Skeletal muscle satellite cell (primary cell): Measurements from ENCODE around the gene SNX6.

Experiments
- H3K27me3 ChIP-seq: 2 replicates; pipeline ENCODE4 v1.7.0; 2013; ENCODE audit warnings: low read length; ENCODE audit not compliant: control insufficient read depth, insufficient read depth
- H3K36me3 ChIP-seq: 2 replicates; pipeline ENCODE4 v1.7.0; 2013; ENCODE audit warnings: mild to moderate bottlenecking, control low read depth, low read length; ENCODE audit not compliant: insufficient read depth
- H3K4me1 ChIP-seq: 2 replicates; pipeline ENCODE4 v1.7.0; 2013; ENCODE audit warnings: low read length; ENCODE audit not compliant: control insufficient read depth, insufficient read depth
- H3K4me2 ChIP-seq: 2 replicates; pipeline ENCODE4 v1.7.0; 2013; ENCODE audit warnings: mild to moderate bottlenecking, low read length
- H3K4me3 ChIP-seq: 2 replicates; pipeline ENCODE4 v1.7.0; 2013; ENCODE audit warnings: low read length
- H3K9ac ChIP-seq: 2 replicates; pipeline ENCODE4 v1.7.0; 2013; ENCODE audit warnings: mild to moderate bottlenecking, low read depth, low read length, moderate library complexity
- H3K9me3 ChIP-seq: replicated peaks from 2 replicates; pipeline ENCODE4 v1.7.0; 2013; ENCODE audit warnings: mild to moderate bottlenecking, control low read depth, low read length

Gene SNX6

GRCh38 chr14:34632411-34632978 is 2.5 kb upstream of the SNX6 start:
- Histone ChIP-seq H3K27me3 (no peaks in the 10 kb centered on the region), H3K9ac (no peak overlapping the region), H3K36me3 (no peaks in the 10 kb centered on the region), H3K9me3 (no peaks in the 10 kb centered on the region), H3K4me2 (no peak overlapping the region), H3K4me1 (peaks cover 5% of the 10 kb centered on the region), H3K4me3 (no peak overlapping the region)

GRCh38 chr14:34629344-34629656 is 648 bp downstream of the SNX6 start:
- H3K4me2 ChIP-seq, result peak overlapping the region; percentile 84
- H3K27me3 ChIP-seq, result no peaks in the 10 kb centered on the region
- peak overlapping the region; percentile 90 for H3K4me3 ChIP-seq
- peak overlapping the region; percentile 99 for H3K9ac ChIP-seq
- peaks cover 5% of the 10 kb centered on the region for H3K4me1 ChIP-seq
- no peaks in the 10 kb centered on the region for H3K9me3 ChIP-seq
- H3K36me3 ChIP-seq, result peaks cover 6% of the 10 kb centered on the region

GRCh38 chr14:34628681-34629135 is 1.2 kb downstream of the SNX6 start:
- Histone ChIP-seq H3K9ac (peak overlapping the region; percentile 99), H3K4me3 (peak overlapping the region; percentile 90), H3K27me3 (no peaks in the 10 kb centered on the region), H3K4me1 (peaks cover 7% of the 10 kb centered on the region), H3K9me3 (no peaks in the 10 kb centered on the region), H3K36me3 (peaks cover 8% of the 10 kb centered on the region), H3K4me2 (peak overlapping the region; percentile 84)

GRCh38 chr14:34623506-34623905 is 6.4 kb downstream of the SNX6 start:
- no peaks in the 10 kb centered on the region for H3K27me3 ChIP-seq
- no peak overlapping the region for H3K4me3 ChIP-seq
- peaks cover 27% of the 10 kb centered on the region for H3K36me3 ChIP-seq
- no peaks in the 10 kb centered on the region for H3K9me3 ChIP-seq
- no peak overlapping the region for H3K4me2 ChIP-seq
- H3K4me1 ChIP-seq, result peaks cover 11% of the 10 kb centered on the region
- H3K9ac ChIP-seq, result no peak overlapping the region

- H3K4me2 ChIP-seq, result no peak overlapping the region
- peaks cover 11% of the 10 kb centered on the region for H3K4me1 ChIP-seq
- H3K36me3 ChIP-seq, result peaks cover 30% of the 10 kb centered on the region
- H3K4me3 ChIP-seq, result no peak overlapping the region
- no peaks in the 10 kb centered on the region for H3K27me3 ChIP-seq
- no peak overlapping the region for H3K9ac ChIP-seq
- no peaks in the 10 kb centered on the region for H3K9me3 ChIP-seq
Observed at GRCh38 chr14:34620839-34621238, 9.1 kb downstream of the SNX6 start.

DNA sequence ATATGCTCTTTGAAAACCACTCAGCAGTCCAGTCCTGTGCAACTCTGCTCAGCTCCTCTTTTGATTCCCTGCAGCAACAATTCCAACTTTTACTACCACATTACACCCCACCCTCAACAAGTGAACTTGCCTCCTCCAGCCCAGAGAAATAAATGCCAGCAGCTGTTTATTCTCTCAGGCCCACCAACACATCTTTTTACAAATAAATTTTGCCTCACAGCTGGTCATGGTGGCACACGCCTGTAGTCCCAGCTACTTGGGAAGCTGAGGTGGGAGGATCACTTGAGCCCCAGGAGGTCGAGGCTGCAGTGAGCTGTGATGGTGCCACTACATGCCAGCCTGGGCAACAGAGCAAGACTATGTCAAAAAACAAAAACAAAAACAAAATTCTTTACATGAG is 9.8 kb downstream of the SNX6 start:
- Histone ChIP-seq H3K9ac (no peak overlapping the region), H3K27me3 (no peaks in the 10 kb centered on the region), H3K4me2 (no peak overlapping the region), H3K9me3 (no peaks in the 10 kb centered on the region), H3K36me3 (peaks cover 28% of the 10 kb centered on the region), H3K4me3 (no peak overlapping the region), H3K4me1 (peaks cover 11% of the 10 kb centered on the region)

GRCh38 chr14:34619471-34619870 is 10.5 kb downstream of the SNX6 start:
- Histone ChIP-seq H3K36me3 (peaks cover 28% of the 10 kb centered on the region), H3K4me2 (no peak overlapping the region), H3K9me3 (no peaks in the 10 kb centered on the region), H3K4me1 (peaks cover 11% of the 10 kb centered on the region), H3K4me3 (no peak overlapping the region), H3K9ac (no peak overlapping the region), H3K27me3 (no peaks in the 10 kb centered on the region)

GRCh38 chr14:34616360-34616759 is 13.6 kb downstream of the SNX6 start:
- H3K9ac ChIP-seq, result no peak overlapping the region
- no peak overlapping the region for H3K4me3 ChIP-seq
- H3K4me1 ChIP-seq, result peaks cover 5% of the 10 kb centered on the region
- no peaks in the 10 kb centered on the region for H3K9me3 ChIP-seq
- no peak overlapping the region for H3K4me2 ChIP-seq
- no peaks in the 10 kb centered on the region for H3K27me3 ChIP-seq
- H3K36me3 ChIP-seq, result peaks cover 28% of the 10 kb centered on the region

DNA sequence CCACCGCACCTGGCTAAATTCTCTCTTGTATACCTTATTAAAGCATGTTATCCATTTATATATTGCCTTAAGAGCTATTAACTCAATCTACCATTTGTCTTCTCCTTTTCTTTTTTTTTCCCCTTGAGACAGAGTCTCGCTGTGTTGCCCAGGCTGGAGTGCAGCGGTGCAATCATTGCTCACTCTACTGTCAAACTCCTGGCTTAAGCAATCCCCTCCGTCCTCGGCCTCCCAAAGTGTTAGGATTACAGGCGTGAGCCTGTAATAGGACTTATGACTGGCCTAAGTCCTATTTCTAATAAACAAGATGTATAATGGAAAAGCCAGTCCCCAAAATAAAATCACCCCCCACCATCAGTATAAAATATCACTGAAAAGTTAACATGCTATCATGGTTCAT is 14.4 kb downstream of the SNX6 start:
- Histone ChIP-seq H3K36me3 (peaks cover 28% of the 10 kb centered on the region), H3K4me1 (no peaks in the 10 kb centered on the region), H3K4me2 (no peak overlapping the region), H3K27me3 (no peaks in the 10 kb centered on the region), H3K9ac (no peak overlapping the region), H3K9me3 (no peaks in the 10 kb centered on the region), H3K4me3 (no peak overlapping the region)

DNA sequence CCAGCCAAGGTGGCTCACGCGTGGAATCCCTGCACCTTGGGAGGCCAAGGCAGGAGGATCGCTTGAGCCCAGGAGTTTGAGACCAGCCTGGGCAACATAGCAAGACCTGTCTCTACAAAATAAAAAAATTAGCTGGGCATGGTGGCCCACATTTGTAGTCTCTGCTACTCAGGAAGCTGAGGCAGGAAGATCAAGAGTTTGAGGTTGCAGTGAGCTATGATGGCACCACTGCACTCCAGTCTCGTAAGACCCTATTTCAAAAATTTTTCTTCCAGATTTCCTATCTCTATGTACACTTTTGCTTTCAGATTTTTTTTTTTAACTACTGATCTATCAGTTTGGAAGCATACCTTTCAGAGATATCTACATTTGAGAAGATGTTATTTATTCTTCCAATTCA is 15.3 kb downstream of the SNX6 start:
- H3K36me3 ChIP-seq, result peaks cover 24% of the 10 kb centered on the region
- H3K27me3 ChIP-seq, result no peaks in the 10 kb centered on the region
- no peak overlapping the region for H3K4me2 ChIP-seq
- H3K9me3 ChIP-seq, result no peaks in the 10 kb centered on the region
- no peak overlapping the region for H3K9ac ChIP-seq
- no peaks in the 10 kb centered on the region for H3K4me1 ChIP-seq
- no peak overlapping the region for H3K4me3 ChIP-seq

- Histone ChIP-seq H3K27me3 (no peaks in the 10 kb centered on the region), H3K4me2 (no peak overlapping the region), H3K9ac (no peak overlapping the region), H3K36me3 (peaks cover 50% of the 10 kb centered on the region), H3K4me3 (no peak overlapping the region), H3K9me3 (no peaks in the 10 kb centered on the region), H3K4me1 (no peaks in the 10 kb centered on the region)
Observed at GRCh38 chr14:34610101-34610500, 19.8 kb downstream of the SNX6 start.

GRCh38 chr14:34605461-34605860 is 24.5 kb downstream of the SNX6 start:
- Histone ChIP-seq H3K4me2 (no peak overlapping the region), H3K9ac (no peak overlapping the region), H3K9me3 (no peaks in the 10 kb centered on the region), H3K4me1 (no peaks in the 10 kb centered on the region), H3K27me3 (no peaks in the 10 kb centered on the region), H3K4me3 (no peak overlapping the region), H3K36me3 (peaks cover 76% of the 10 kb centered on the region)
